ENCODE measurements around the gene CTTNBP2. TPM values are rescaled to one million over a fixed set of nuclear protein-coding genes. Genes with fewer than 3 reads are reported as not detected.

Gene CTTNBP2
- total RNA-seq, 1 donor, result 11.9 TPM

GRCh38 chr7:117774943-117775342 lies 98.3 kb downstream of the CTTNBP2 start:
- no peak for TF ChIP-seq CTCF (IDR thresholded peaks at IDR 0.05; ENCODE audit: insufficient read depth, low read length)
- H3K4me3 ChIP-seq (ENCODE audit: low read depth, low read length), result no peak overlapping the region
- DNase-seq (ENCODE audit: low read depth), result peak; percentile 78

GRCh38 chr7:117772421-117772820 lies 100.8 kb downstream of the CTTNBP2 start:
- no peak for DNase-seq (ENCODE audit: low read depth)
- H3K4me3 ChIP-seq (ENCODE audit: low read depth, low read length), result no peak overlapping the region
- no peak for TF ChIP-seq CTCF (IDR thresholded peaks at IDR 0.05; ENCODE audit: insufficient read depth, low read length)

- TF ChIP-seq CTCF (IDR thresholded peaks at IDR 0.05; ENCODE audit: insufficient read depth, low read length), result no peak
- no peak for DNase-seq (ENCODE audit: low read depth)
- H3K4me3 ChIP-seq (ENCODE audit: low read depth, low read length), result no peak overlapping the region
Measured at GRCh38 chr7:117771756-117772155, 101.5 kb downstream of the CTTNBP2 start.

- TF ChIP-seq CTCF (IDR thresholded peaks at IDR 0.05; ENCODE audit: insufficient read depth, low read length), result no peak
- no peak for DNase-seq (ENCODE audit: low read depth)
- H3K4me3 ChIP-seq (ENCODE audit: low read depth, low read length), result no peak overlapping the region
Measured at GRCh38 chr7:117769085-117769484, 104.2 kb downstream of the CTTNBP2 start.

- no peak overlapping the region for H3K4me3 ChIP-seq (ENCODE audit: low read depth, low read length)
- no peak for DNase-seq (ENCODE audit: low read depth)
- no peak for TF ChIP-seq CTCF (IDR thresholded peaks at IDR 0.05; ENCODE audit: insufficient read depth, low read length)
Measured at GRCh38 chr7:117767951-117768350, 105.3 kb downstream of the CTTNBP2 start.

- no peak overlapping the region for H3K4me3 ChIP-seq (ENCODE audit: low read depth, low read length)
- no peak for DNase-seq (ENCODE audit: low read depth)
- TF ChIP-seq CTCF (IDR thresholded peaks at IDR 0.05; ENCODE audit: insufficient read depth, low read length), result no peak
Measured at GRCh38 chr7:117766913-117767312, 106.3 kb downstream of the CTTNBP2 start.

GRCh38 chr7:117764031-117764430 lies 109.2 kb downstream of the CTTNBP2 start:
- H3K4me3 ChIP-seq (ENCODE audit: low read depth, low read length), result no peak overlapping the region
- DNase-seq (ENCODE audit: low read depth), result no peak
- no peak for TF ChIP-seq CTCF (IDR thresholded peaks at IDR 0.05; ENCODE audit: insufficient read depth, low read length)

Measured in fibroblast of the aortic adventitia (primary cell).